ENCODE results near the gene DNAH12.

DNA sequence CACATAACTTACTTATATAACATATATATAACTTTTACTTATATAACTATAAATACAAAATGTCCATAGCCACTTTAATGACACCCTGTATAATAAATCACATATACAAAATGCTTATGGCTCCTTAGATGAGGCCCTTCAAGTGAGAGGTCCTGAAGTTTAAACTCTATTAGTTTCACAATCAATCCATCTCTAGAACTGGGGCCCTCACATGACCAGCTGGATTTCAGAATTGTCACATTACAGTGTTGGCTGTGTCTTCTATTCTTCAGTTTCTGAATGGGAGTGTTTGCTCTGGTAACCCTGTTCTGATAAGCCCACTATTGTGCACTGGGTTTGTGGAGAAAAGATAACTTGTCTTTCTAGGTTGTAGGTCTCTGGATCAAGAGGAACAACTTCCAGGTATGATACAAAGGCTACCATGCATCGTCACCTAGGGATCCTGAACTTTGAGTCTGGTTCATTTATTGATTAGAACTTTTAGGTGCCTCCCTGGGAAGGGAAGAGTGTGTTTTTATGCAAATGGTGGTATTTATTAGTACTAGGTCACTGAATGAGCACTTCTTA lies 107.9 kb downstream of the DNAH12 start:
- TF ChIP-seq, protein P1, sequence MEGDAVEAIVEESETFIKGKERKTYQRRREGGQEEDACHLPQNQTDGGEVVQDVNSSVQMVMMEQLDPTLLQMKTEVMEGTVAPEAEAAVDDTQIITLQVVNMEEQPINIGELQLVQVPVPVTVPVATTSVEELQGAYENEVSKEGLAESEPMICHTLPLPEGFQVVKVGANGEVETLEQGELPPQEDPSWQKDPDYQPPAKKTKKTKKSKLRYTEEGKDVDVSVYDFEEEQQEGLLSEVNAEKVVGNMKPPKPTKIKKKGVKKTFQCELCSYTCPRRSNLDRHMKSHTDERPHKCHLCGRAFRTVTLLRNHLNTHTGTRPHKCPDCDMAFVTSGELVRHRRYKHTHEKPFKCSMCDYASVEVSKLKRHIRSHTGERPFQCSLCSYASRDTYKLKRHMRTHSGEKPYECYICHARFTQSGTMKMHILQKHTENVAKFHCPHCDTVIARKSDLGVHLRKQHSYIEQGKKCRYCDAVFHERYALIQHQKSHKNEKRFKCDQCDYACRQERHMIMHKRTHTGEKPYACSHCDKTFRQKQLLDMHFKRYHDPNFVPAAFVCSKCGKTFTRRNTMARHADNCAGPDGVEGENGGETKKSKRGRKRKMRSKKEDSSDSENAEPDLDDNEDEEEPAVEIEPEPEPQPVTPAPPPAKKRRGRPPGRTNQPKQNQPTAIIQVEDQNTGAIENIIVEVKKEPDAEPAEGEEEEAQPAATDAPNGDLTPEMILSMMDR (IDR thresholded peaks at IDR 0.05) = no peak
- TF ChIP-seq POLR2A (IDR thresholded peaks at IDR 0.05) = no peak

Measured in right lobe of liver (tissue), 4 donors.